T-helper 1 cell treated with Interleukin-12 subunit alpha and Interleukin-12 subunit beta and Interleukin-4 antibody, amounts not matched to agents 30 μg/mL and 1 μg/mL, for 36 hours (primary cell): ENCODE measurements around the gene GAREM1.

Experiments used
- H3K27ac Mint-ChIP-seq: one replicate; pipeline ENCODE4 v1.8.0; 2021; ENCODE audit warnings: mild to moderate bottlenecking, mixed read lengths
- H3K27me3 Mint-ChIP-seq: one replicate; pipeline ENCODE4 v1.8.0; 2021; ENCODE audit warnings: low read depth, mixed read lengths
- H3K36me3 Mint-ChIP-seq: one replicate; pipeline ENCODE4 v1.8.0; 2021; ENCODE audit warnings: low read depth, mixed read lengths
- H3K4me1 Mint-ChIP-seq: one replicate; pipeline ENCODE4 v1.8.0; 2021; ENCODE audit warnings: low read depth, mixed read lengths
- H3K4me3 Mint-ChIP-seq: one replicate; pipeline ENCODE4 v1.8.0; 2021; ENCODE audit warnings: mild to moderate bottlenecking, moderate library complexity, mixed read lengths
- H3K9me3 Mint-ChIP-seq: one replicate; pipeline ENCODE4 v1.8.0; 2021; ENCODE audit warnings: mixed read lengths

The GAREM1 gene

GRCh38 chr18:32422978-32423740 lies 47.5 kb downstream of the GAREM1 start:
- no peaks in the 10 kb centered on the region for H3K4me1 Mint-ChIP-seq
- no peak overlapping the region for H3K4me3 Mint-ChIP-seq

DNA sequence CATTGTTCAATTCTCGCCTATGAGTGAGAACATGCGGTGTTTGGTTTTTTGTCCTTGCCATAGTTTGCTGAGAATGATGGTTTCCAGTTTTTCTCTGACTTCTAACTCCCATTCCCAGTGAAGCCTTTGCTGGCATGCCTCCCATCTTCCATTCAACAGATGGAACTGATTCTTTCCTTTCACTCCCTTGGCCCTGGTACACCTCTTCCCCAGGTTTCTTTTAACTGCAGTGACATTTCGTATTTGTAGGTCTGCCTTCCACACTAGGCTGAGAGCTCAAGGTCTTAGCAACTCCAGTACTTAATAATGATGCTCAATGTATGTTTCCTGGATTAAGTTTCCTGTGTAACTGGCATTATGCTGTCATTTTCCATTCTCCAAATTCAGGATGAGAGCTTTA lies 48.5 kb downstream of the GAREM1 start:
- H3K9me3 Mint-ChIP-seq: no peaks in the 10 kb centered on the region
- H3K36me3 Mint-ChIP-seq: no peaks in the 10 kb centered on the region
- no peak overlapping the region for H3K27ac Mint-ChIP-seq
- H3K4me3 Mint-ChIP-seq: no peak overlapping the region
- no peaks in the 10 kb centered on the region for H3K4me1 Mint-ChIP-seq
- no peaks in the 10 kb centered on the region for H3K27me3 Mint-ChIP-seq

More at GRCh38 chr18:32422978-32423740, 47.5 kb downstream of the GAREM1 start:
- H3K27ac Mint-ChIP-seq: no peak overlapping the region
- no peaks in the 10 kb centered on the region for H3K36me3 Mint-ChIP-seq
- H3K27me3 Mint-ChIP-seq: no peaks in the 10 kb centered on the region
- no peaks in the 10 kb centered on the region for H3K9me3 Mint-ChIP-seq

GRCh38 chr18:32420084-32420750 lies 50.5 kb downstream of the GAREM1 start:
- H3K27ac Mint-ChIP-seq: no peak overlapping the region
- no peaks in the 10 kb centered on the region for H3K36me3 Mint-ChIP-seq
- no peaks in the 10 kb centered on the region for H3K9me3 Mint-ChIP-seq
- peaks cover 6% of the 10 kb centered on the region for H3K27me3 Mint-ChIP-seq
- no peaks in the 10 kb centered on the region for H3K4me1 Mint-ChIP-seq
- no peak overlapping the region for H3K4me3 Mint-ChIP-seq

DNA sequence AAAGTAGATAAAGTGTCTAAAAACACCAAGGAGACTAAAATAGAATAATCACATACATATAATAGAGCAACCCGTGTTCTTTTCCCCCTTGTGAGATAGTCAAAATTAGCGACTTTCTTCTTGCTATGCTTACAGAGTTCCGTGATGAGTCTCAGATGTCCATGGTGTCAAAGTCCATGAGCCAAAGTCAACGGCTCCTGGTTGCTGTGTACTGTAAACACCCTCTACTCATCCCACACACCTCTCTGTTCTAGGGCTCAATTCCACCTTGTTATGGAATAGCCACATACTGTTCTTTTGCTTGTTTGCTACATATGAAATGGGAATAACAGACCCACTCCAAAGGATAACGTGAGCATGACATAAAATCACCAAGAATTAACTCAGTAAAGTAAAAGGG lies 52.5 kb downstream of the GAREM1 start:
- H3K9me3 Mint-ChIP-seq: no peaks in the 10 kb centered on the region
- no peaks in the 10 kb centered on the region for H3K36me3 Mint-ChIP-seq
- no peaks in the 10 kb centered on the region for H3K4me1 Mint-ChIP-seq
- H3K4me3 Mint-ChIP-seq: no peak overlapping the region
- peaks cover 6% of the 10 kb centered on the region for H3K27me3 Mint-ChIP-seq
- no peak overlapping the region for H3K27ac Mint-ChIP-seq

DNA sequence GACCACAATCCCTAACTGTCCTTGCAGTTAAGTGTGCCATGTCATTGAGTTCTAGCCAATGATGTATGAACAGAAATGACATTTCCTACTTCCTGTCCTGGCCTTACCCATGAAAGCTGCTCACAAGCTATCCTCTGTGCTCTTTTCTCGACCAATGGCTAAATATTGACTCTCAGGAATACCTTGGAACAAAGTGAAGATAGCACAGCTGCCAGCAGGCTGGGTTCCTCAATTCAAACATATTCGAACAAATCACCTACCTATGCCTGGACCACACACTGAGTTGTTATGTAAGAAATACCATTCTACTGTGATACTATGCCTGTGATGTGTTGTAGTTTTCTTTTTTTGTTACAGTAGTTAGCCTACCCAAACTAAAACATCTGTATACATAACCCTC lies 65.1 kb downstream of the GAREM1 start:
- Mint-ChIP-seq H3K4me3 (no peak overlapping the region), H3K27me3 (no peaks in the 10 kb centered on the region), H3K36me3 (no peaks in the 10 kb centered on the region), H3K4me1 (no peaks in the 10 kb centered on the region), H3K9me3 (no peaks in the 10 kb centered on the region), H3K27ac (no peak overlapping the region)

DNA sequence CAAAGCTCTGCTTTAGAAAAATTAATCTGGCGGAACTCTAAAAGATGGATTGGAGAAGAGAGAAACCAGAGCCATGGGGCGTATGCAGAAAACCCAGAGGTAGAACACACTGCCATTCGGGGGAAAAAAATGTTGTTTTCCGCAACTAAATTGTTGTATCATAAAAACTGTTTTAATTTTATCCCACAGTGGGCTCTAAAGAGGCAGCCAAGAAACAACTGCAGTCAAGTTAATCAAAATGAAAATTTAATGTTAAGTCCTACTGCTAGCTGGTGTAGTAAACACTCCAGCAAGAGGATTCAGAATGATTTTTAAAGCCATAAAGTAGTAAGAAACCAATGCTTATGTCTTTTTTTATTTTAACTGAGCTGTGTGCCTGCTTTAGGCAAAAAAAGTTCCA lies 69.1 kb downstream of the GAREM1 start:
- Mint-ChIP-seq H3K4me1 (no peaks in the 10 kb centered on the region), H3K27me3 (no peaks in the 10 kb centered on the region), H3K4me3 (no peak overlapping the region), H3K36me3 (no peaks in the 10 kb centered on the region), H3K27ac (no peak overlapping the region), H3K9me3 (no peaks in the 10 kb centered on the region)

GRCh38 chr18:32393407-32393806 lies 77.3 kb downstream of the GAREM1 start:
- peaks cover 5% of the 10 kb centered on the region for H3K27me3 Mint-ChIP-seq
- H3K36me3 Mint-ChIP-seq: no peaks in the 10 kb centered on the region
- no peaks in the 10 kb centered on the region for H3K4me1 Mint-ChIP-seq
- H3K27ac Mint-ChIP-seq: no peak overlapping the region
- no peak overlapping the region for H3K4me3 Mint-ChIP-seq
- H3K9me3 Mint-ChIP-seq: no peaks in the 10 kb centered on the region

- Mint-ChIP-seq H3K4me3 (no peak overlapping the region), H3K27ac (no peak overlapping the region), H3K4me1 (no peaks in the 10 kb centered on the region), H3K36me3 (no peaks in the 10 kb centered on the region), H3K27me3 (peaks cover 5% of the 10 kb centered on the region), H3K9me3 (no peaks in the 10 kb centered on the region)
These were observed 79.6 kb downstream of the GAREM1 start for GRCh38 chr18:32391126-32391525.

DNA sequence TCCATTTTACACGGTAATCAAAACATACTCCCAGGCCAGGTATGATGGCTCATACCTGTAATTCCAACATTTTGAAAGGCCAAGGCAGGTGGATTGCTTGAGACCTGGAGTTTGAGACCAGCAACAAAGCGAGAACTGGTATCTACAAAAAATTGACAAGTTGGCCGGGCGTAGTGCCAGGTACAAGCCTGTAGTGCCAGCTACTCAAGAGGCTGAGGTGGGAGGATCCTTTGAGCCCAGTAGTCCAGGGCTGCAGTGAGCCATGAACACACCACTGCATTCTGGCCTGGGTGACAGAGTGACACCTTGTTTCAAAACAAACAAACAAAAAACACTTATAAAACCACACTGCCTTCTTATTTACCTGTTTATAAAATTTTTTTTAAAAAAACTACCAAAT lies 80.8 kb downstream of the GAREM1 start:
- H3K4me3 Mint-ChIP-seq: no peak overlapping the region
- no peak overlapping the region for H3K27ac Mint-ChIP-seq
- H3K27me3 Mint-ChIP-seq: peaks cover 5% of the 10 kb centered on the region
- no peaks in the 10 kb centered on the region for H3K36me3 Mint-ChIP-seq
- H3K9me3 Mint-ChIP-seq: no peaks in the 10 kb centered on the region
- H3K4me1 Mint-ChIP-seq: no peaks in the 10 kb centered on the region

DNA sequence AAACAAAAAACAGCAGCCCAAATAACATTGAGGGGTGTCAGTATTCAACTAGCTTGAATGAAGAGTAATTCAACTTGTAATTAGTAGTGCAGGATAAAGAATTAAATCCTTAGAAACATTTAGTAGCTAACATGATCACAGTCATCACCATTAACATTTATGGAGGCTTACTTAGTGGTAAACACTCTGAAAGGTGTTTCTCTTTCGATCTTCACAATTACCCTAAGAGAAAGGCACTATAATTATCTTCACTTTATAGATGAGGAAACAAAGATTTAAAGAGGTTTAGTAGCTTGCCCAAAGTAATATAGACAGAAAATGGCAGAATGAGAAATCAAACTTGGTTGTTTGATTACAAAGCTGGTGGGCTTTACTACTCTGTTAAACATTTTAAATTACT lies 81.5 kb downstream of the GAREM1 start:
- no peaks in the 10 kb centered on the region for H3K36me3 Mint-ChIP-seq
- no peaks in the 10 kb centered on the region for H3K4me1 Mint-ChIP-seq
- H3K27me3 Mint-ChIP-seq: peaks cover 10% of the 10 kb centered on the region
- no peaks in the 10 kb centered on the region for H3K9me3 Mint-ChIP-seq
- no peak overlapping the region for H3K4me3 Mint-ChIP-seq
- no peak overlapping the region for H3K27ac Mint-ChIP-seq

DNA sequence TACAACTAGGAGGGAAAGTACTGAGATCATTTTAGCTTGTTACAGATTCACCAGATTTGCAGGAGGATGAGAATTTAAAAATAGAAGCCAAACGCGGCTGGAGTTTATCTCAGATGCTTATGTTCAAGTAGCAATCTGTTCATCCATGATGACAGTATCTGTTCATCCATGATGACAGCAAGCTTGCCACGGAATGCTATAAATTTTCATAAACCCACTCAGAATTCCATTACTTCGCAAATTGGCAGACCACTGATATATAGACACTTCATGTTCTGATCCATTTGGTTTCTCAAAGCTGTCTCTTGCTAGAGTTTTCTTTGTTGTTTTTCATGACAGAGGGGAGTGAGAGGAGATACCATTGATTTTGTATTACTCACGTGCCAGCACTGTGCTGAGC lies 84.2 kb downstream of the GAREM1 start:
- Mint-ChIP-seq H3K36me3 (no peaks in the 10 kb centered on the region), H3K27ac (no peak overlapping the region), H3K4me3 (no peak overlapping the region), H3K9me3 (no peaks in the 10 kb centered on the region), H3K4me1 (no peaks in the 10 kb centered on the region), H3K27me3 (peaks cover 15% of the 10 kb centered on the region)

DNA sequence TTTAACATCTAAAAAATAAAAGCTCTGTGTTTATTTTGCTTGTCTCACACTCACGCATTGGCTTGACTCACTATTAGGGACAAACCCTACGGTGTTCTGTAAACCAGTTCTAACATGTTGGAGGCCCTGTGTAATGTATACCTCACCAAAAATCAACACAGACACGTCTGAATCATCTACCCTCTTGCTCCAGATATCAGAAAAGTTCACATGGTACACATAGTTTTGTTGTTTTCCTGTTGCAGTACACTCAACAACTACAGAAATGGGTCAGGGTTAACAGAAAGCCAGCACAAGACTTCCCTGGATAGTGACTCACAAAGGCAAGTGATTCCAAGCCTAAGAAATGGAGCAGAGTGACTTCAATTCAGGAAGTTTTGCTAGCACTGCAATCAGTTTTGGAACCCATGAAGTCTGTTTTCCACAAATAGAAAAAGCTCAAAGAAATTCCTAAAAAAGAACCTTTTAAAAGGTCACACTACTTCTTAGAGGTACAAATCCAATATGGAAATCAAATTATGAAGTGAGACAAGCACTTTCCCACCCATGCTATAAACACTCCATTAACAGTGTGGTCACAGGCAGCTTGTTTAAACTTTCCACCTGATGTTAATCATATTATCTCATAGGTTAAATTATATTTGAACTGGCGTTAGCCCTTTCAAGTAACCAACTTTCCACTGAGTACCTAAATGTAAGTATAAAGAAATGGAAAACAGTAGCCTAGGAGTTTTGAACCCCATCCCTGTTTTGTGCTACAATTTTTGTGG lies 87.4 kb downstream of the GAREM1 start:
- H3K4me1 Mint-ChIP-seq: no peaks in the 10 kb centered on the region
- H3K9me3 Mint-ChIP-seq: no peaks in the 10 kb centered on the region
- H3K27ac Mint-ChIP-seq: no peak overlapping the region
- no peaks in the 10 kb centered on the region for H3K36me3 Mint-ChIP-seq
- peaks cover 11% of the 10 kb centered on the region for H3K27me3 Mint-ChIP-seq
- H3K4me3 Mint-ChIP-seq: no peak overlapping the region

DNA sequence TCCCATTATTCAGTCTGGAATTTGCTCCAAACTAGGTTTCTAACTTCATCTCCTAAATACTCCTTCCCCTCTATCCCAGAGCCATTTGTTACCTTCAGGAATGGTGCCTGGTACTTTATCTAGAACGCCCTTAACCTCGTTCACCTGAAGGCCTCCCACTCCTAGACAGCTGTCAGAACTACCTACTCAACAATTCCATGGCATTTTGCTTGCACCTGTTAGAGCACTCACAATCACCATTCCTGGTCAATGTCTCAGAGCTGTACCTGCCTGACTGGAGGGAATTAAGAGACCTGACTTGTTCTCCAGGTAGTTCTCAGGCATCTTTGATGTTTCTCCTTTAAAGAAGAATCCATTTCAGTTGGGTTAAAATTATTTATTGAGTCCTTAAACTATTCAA lies 88.9 kb downstream of the GAREM1 start:
- H3K27ac Mint-ChIP-seq: no peak overlapping the region
- no peaks in the 10 kb centered on the region for H3K4me1 Mint-ChIP-seq
- H3K36me3 Mint-ChIP-seq: no peaks in the 10 kb centered on the region
- H3K4me3 Mint-ChIP-seq: no peak overlapping the region
- H3K9me3 Mint-ChIP-seq: no peaks in the 10 kb centered on the region
- H3K27me3 Mint-ChIP-seq: peaks cover 11% of the 10 kb centered on the region

- no peak overlapping the region for H3K4me3 Mint-ChIP-seq
- H3K27ac Mint-ChIP-seq: no peak overlapping the region
- H3K4me1 Mint-ChIP-seq: no peaks in the 10 kb centered on the region
- peaks cover 11% of the 10 kb centered on the region for H3K27me3 Mint-ChIP-seq
- no peaks in the 10 kb centered on the region for H3K9me3 Mint-ChIP-seq
- no peaks in the 10 kb centered on the region for H3K36me3 Mint-ChIP-seq
These were observed 90.1 kb downstream of the GAREM1 start for GRCh38 chr18:32380559-32380958.

DNA sequence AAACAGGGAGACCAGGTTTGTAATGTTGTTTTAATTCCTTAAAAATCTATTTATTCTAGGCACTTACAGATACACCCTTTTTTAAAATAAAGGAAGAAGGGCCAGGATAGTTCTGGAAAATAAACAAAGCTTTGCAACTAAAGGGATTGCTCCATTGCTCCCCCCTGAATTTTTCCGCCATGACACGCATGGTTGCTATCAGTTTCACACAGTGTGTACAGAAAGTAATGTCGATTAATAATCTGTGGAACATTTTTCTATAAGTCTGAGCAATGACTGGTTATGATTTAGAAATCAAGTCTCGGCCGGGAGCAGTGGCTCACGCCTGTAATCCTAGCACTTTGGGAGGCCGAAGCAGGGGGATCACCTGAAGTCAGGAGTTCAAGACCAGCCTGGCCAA lies 90.8 kb downstream of the GAREM1 start:
- no peaks in the 10 kb centered on the region for H3K4me1 Mint-ChIP-seq
- peaks cover 11% of the 10 kb centered on the region for H3K27me3 Mint-ChIP-seq
- no peak overlapping the region for H3K4me3 Mint-ChIP-seq
- no peaks in the 10 kb centered on the region for H3K9me3 Mint-ChIP-seq
- H3K27ac Mint-ChIP-seq: no peak overlapping the region
- H3K36me3 Mint-ChIP-seq: no peaks in the 10 kb centered on the region
